PFSK-1 (cell line): ENCODE data around the gene ARMC12.
A peak's percentile ranks its signal among the peaks of the same experiment; 100 is the strongest.

Experiments
- FOXP2 ChIP-seq: optimal IDR thresholded peaks from 2 replicates; pipeline ENCODE3; 2011; ENCODE audit warnings: borderline replicate concordance, control low read depth, inconsistent platforms; ENCODE audit not compliant: insufficient read depth; ENCODE audit errors: extremely low read length, extremely low read depth
- POLR2AphosphoS5 ChIP-seq: IDR thresholded peaks from 2 replicates; pipeline ENCODE4 v1.6.1; 2012; ENCODE audit warnings: low read depth, mild to moderate bottlenecking, control low read depth, low read length, moderate library complexity
- SIN3A ChIP-seq: IDR thresholded peaks from 2 replicates; pipeline ENCODE4 v1.6.1; 2012; ENCODE audit warnings: mild to moderate bottlenecking, low read length, moderate library complexity, borderline replicate concordance; ENCODE audit not compliant: insufficient read depth
- TAF1 ChIP-seq: IDR thresholded peaks from 2 replicates; pipeline ENCODE4 v1.6.1; 2012; ENCODE audit warnings: low read length, control low read depth, borderline replicate concordance; ENCODE audit not compliant: insufficient read depth
- TF ChIP-seq, protein P1 (sequence below), 2 experiments: IDR thresholded peaks; 2 replicates each; pipeline versions ENCODE4 v1.6.1 to v1.8.0; 2011 to 2012; ENCODE audit warnings: low read depth in 2 of 2, low read length in 2 of 2, control low read depth in 1 of 2, inconsistent platforms in 1 of 2, mild to moderate bottlenecking in 1 of 2, moderate library complexity in 1 of 2; ENCODE audit not compliant: insufficient read depth in 1 of 2

Gene ARMC12

DNA sequence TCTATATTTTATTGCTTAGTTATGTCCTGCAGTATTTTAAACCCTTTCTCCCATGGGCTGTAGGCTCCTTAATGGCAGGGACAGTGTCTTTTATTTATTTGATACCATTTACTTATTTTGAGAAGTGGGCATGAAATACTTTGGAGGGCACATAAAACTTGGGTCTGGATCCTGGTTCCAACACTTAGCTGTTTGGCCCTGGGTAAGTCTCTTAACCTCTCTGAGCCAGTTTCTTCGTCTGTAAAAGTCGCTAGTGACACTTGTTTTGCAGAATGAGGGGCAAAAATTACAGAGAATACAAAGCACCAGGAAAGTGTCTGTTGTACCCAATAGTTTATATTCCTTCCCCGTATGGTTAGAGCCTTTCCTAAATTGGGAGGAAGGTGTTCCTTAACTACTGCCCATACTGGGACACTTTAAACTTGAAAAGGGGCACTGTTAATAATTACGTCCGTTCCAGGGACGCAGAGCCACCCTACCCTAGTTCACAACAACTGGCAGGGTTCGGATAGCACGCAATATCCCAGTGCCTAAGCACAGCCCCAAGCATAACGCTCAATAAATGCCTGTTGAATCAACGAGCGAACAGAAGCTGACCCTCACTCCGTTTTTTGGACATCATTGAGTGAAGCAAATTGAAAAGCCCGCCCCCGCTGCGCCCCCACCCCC, 6.0 kb upstream of the ARMC12 start:
- no peak for TF ChIP-seq TAF1
- TF ChIP-seq POLR2AphosphoS5 = no peak
- TF ChIP-seq SIN3A = no peak
- TF ChIP-seq, protein P1, sequence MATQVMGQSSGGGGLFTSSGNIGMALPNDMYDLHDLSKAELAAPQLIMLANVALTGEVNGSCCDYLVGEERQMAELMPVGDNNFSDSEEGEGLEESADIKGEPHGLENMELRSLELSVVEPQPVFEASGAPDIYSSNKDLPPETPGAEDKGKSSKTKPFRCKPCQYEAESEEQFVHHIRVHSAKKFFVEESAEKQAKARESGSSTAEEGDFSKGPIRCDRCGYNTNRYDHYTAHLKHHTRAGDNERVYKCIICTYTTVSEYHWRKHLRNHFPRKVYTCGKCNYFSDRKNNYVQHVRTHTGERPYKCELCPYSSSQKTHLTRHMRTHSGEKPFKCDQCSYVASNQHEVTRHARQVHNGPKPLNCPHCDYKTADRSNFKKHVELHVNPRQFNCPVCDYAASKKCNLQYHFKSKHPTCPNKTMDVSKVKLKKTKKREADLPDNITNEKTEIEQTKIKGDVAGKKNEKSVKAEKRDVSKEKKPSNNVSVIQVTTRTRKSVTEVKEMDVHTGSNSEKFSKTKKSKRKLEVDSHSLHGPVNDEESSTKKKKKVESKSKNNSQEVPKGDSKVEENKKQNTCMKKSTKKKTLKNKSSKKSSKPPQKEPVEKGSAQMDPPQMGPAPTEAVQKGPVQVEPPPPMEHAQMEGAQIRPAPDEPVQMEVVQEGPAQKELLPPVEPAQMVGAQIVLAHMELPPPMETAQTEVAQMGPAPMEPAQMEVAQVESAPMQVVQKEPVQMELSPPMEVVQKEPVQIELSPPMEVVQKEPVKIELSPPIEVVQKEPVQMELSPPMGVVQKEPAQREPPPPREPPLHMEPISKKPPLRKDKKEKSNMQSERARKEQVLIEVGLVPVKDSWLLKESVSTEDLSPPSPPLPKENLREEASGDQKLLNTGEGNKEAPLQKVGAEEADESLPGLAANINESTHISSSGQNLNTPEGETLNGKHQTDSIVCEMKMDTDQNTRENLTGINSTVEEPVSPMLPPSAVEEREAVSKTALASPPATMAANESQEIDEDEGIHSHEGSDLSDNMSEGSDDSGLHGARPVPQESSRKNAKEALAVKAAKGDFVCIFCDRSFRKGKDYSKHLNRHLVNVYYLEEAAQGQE (IDR thresholded peaks at IDR 0.05; ENCODE audit: insufficient read depth in 1 of 2, low read depth in 2 of 2, low read length in 2 of 2) = no peak
- no peak for TF ChIP-seq FOXP2

DNA sequence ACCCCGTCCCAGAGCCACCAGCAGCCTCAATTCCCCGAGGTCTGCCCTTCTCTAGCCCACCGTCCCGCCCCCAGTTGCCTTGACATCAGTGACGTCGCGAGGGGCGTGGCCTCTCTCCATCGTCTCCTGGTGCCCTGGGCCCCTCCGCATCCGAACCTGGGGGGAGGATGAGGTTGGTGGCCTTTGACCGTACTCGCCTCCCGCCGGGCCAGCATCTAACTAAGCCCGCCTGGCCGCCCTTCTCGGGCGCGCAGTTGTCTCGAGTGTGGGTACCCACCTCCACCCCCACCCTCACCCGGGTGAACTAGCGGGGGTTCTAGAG, 5.5 kb upstream of the ARMC12 start:
- 0 out of 2 replicates have a peak, but pooled peaks have one; percentile 9 for TF ChIP-seq TAF1
- TF ChIP-seq, protein P1 (IDR thresholded peaks at IDR 0.05; ENCODE audit: insufficient read depth in 1 of 2, low read depth in 2 of 2, low read length in 2 of 2) = no peak

DNA sequence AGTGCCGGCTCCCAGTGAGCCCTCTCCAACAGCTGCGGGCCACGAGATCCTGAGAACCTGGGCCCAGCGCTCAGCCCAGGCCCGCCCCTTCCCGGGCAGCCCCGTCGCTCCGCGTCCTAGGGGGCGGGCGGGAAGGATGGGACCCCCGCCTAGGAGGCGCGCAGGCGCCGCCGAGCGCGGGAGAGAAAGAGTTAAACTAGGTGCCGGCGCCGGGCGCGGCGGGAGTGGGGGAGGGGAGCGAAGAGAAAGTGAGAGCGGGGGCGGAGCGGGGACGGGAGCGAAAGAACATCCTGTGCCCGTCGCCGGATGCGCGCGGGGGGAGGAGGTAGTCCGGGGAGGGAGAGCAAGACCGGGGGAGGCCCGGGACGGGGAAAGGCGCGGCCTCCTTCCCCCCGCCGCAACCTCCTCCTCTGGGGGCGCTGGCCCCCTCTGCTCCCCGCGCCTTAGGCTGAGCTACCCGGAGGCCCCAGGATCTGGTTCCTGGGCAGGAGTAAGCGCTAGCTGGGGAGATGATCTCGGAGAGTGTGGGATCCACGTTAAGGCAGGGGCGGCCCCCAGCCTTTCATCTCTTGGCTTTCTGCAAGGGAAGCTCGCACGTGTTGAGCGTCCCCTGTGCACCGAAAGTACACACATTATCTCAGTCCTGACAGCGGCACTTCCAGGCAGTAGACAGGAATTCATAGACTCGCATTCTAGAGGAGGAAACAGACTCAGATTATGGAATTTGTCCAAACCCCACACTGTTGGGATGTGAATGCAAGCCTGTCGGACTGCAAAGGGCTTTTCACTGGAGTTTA, 4.9 kb upstream of the ARMC12 start:
- TF ChIP-seq POLR2AphosphoS5 (peak; percentile 72), TAF1 (no peak), SIN3A (peak; percentile 54; the same call in 1 of the 2 replicates)

DNA sequence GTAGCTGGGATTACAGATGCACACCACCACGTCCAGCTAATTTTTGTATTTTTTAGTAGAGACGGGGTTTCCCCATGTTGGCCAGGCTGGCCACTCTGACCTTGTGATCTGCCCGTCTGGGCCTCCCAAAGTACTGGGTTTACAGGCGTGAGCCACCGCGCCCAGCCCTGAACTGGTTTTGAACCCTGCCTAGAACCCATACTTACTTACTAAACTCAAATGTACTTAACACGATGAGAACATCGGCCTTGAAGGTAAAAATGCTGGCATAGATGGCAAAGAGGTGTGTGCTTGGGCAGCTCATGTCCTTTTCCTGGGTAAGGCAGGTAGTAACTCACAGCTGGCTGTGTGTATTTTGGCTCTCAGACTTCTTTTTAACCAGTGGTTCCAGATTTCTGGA, 3.2 kb upstream of the ARMC12 start:
- TF ChIP-seq, protein P1 (IDR thresholded peaks at IDR 0.05; ENCODE audit: insufficient read depth in 1 of 2, low read depth in 2 of 2, low read length in 2 of 2) = no peak
- no peak for TF ChIP-seq POLR2AphosphoS5
- no peak for TF ChIP-seq TAF1
- TF ChIP-seq FOXP2 = no peak
- no peak for TF ChIP-seq SIN3A

DNA sequence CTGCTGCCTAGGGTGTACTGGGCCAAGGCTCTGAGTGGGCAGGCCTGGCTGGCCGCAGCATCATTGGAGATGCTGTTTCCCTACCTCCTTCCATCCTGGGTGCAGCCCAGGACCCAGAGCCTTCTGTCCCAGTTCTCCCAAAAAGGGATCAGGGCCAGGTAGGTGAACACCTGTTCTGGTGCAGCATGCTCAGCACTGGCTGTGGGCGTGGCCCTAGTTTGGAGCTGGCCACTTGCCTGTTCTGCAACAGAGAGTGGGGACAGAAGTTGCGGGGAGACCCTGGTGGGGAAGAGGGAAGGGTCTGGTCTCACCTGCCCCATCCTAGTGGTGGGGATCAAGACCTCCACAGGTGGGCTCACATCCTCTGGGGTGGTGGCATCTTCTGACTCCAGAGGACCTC, 1.4 kb upstream of the ARMC12 start:
- TF ChIP-seq, protein P1 (IDR thresholded peaks at IDR 0.05; ENCODE audit: insufficient read depth in 1 of 2, low read depth in 2 of 2, low read length in 2 of 2) = no peak
- no peak for TF ChIP-seq FOXP2
- TF ChIP-seq TAF1 = no peak
- no peak for TF ChIP-seq POLR2AphosphoS5
- TF ChIP-seq SIN3A = no peak
